Ishikawa (cell line): Measurements from ENCODE around the gene LAMTOR2.

Experiments
- CEBPB ChIP-seq: IDR thresholded peaks from 2 replicates; pipeline ENCODE4 v1.6.1; 2012
- CREB1 ChIP-seq: IDR thresholded peaks from 2 replicates; pipeline ENCODE4 v1.6.1; 2012; ENCODE audit warnings: low read depth
- EGR1 ChIP-seq: IDR thresholded peaks from 2 replicates; pipeline ENCODE4 v1.6.1; 2012
- EP300 ChIP-seq: IDR thresholded peaks from 2 replicates; pipeline ENCODE4 v1.6.1; 2012; ENCODE audit warnings: borderline replicate concordance
- FOXM1 ChIP-seq: IDR thresholded peaks from 2 replicates; pipeline ENCODE4 v1.6.1; 2012; ENCODE audit warnings: low read depth, borderline replicate concordance
- NFIC ChIP-seq: IDR thresholded peaks from 2 replicates; pipeline ENCODE4 v1.6.1; 2012
- RAD21 ChIP-seq: IDR thresholded peaks from 2 replicates; pipeline ENCODE4 v1.6.1; 2012; ENCODE audit warnings: low read depth
- TAF1 ChIP-seq: IDR thresholded peaks from 2 replicates; pipeline ENCODE4 v1.6.1; 2012; ENCODE audit warnings: low read depth, mild to moderate bottlenecking
- TCF12 ChIP-seq: IDR thresholded peaks from 2 replicates; pipeline ENCODE4 v1.6.1; 2012; ENCODE audit warnings: low read depth
- TEAD4 ChIP-seq: IDR thresholded peaks from 2 replicates; pipeline ENCODE4 v1.6.1; 2012
- YY1 ChIP-seq: IDR thresholded peaks from 2 replicates; pipeline ENCODE4 v1.6.1; 2012; ENCODE audit warnings: low read depth
- ZBTB7A ChIP-seq: IDR thresholded peaks from 2 replicates; pipeline ENCODE4 v1.6.1; 2012; ENCODE audit warnings: low read depth
- TF ChIP-seq, protein P1 (sequence below): IDR thresholded peaks from 2 replicates; pipeline ENCODE4 v1.6.1; 2012
- TF ChIP-seq, protein P2 (sequence below): IDR thresholded peaks from 2 replicates; pipeline ENCODE4 v1.6.1; 2012; ENCODE audit warnings: low read depth, mild to moderate bottlenecking
- TF ChIP-seq, protein P3 (sequence below): IDR thresholded peaks from 2 replicates; pipeline ENCODE4 v1.6.1; 2012

The LAMTOR2 gene

DNA sequence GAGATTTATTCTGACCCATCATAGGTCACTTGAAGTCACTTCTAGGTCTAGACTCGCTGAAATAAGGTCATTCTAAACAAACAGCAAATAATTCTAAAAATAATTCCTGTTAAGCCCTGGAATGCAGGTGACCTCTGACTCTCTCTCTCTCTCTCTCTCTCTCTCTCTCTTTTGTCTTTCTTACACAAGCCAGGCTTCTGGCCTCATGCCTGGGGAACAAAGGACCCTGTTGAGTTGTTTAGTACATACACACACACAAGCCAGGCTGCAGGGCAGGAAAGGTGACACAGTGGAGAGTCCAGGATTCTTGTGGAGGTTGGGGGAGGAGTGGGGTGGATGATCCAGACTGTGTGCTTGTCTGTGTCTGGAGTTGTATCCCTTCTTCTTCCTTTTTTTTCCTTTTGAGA, 31.7 kb downstream of the LAMTOR2 start:
- TF ChIP-seq, protein P1, sequence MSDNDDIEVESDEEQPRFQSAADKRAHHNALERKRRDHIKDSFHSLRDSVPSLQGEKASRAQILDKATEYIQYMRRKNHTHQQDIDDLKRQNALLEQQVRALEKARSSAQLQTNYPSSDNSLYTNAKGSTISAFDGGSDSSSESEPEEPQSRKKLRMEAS, result no peak
- TF ChIP-seq YY1 (no peak), EP300 (no peak), NFIC (peak; percentile 51; the same call in 1 of the 2 replicates), CREB1 (no peak), ZBTB7A (no peak), CEBPB (no peak), TEAD4 (peak; percentile 73)

DNA sequence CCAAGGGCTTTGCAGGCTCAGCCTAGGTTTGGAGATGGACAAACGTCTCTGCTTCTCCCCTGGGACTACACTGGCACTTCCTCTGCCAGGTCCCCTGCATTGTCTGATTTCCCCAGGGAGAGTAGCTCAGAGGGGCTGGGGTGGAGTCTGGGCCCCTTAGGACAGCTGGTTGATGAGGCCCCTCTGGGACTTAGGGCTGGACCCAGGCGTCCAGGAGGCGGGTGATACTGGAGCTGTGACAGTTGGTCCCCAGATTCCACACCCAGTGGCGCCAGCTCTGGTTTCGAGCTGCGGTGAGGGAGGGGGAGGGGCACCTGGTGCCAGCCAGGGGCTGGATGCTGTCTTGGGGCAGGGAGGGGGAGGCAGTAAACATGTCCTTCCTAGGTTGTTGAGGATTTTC, 35.1 kb downstream of the LAMTOR2 start:
- TF ChIP-seq ZBTB7A, result no peak
- no peak for TF ChIP-seq YY1
- no peak for TF ChIP-seq EGR1
- TF ChIP-seq, protein P1, result no peak
- TF ChIP-seq TEAD4, result no peak
- TF ChIP-seq TCF12, result no peak
- no peak for TF ChIP-seq EP300
- TF ChIP-seq NFIC, result no peak

DNA sequence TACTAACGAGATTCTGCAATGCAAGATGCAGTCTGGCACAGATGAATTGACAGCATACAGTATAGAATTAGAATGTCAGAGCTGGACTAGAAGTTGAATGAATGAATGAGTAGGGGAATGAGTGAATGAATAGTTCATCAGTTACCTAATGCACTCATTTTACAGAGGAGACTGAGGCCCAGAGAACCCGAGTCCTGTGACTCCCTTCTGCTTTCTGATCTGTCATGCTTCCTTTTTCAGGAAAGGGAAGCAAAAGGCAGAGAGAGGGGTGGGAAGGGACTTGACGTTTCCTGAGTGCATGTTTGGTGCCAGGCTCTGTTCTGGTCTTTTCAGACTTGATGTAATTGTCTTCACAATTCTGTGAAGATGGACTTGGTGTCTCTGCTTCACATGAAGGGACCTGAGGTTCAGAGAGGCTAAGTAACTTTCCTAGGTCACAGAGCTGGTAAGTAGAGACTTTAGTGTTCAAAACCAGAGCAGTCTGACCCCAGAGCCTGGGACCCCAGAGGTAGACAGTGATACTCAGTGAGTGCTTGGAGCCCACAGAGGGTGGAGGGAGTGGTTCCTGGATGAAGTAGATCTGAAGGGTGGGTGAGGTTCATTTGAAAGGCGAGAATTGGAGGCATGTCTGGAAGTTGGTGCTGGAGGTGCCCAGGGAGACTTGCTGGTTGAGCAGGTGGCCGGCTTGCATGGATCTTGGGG, 35.7 kb downstream of the LAMTOR2 start:
- TF ChIP-seq ZBTB7A (no peak), EGR1 (no peak), TCF12 (no peak), NFIC (no peak), EP300 (no peak), FOXM1 (no peak), TAF1 (no peak), CREB1 (no peak), CEBPB (no peak), TEAD4 (no peak)
- TF ChIP-seq, protein P1, result no peak
- TF ChIP-seq, protein P2, sequence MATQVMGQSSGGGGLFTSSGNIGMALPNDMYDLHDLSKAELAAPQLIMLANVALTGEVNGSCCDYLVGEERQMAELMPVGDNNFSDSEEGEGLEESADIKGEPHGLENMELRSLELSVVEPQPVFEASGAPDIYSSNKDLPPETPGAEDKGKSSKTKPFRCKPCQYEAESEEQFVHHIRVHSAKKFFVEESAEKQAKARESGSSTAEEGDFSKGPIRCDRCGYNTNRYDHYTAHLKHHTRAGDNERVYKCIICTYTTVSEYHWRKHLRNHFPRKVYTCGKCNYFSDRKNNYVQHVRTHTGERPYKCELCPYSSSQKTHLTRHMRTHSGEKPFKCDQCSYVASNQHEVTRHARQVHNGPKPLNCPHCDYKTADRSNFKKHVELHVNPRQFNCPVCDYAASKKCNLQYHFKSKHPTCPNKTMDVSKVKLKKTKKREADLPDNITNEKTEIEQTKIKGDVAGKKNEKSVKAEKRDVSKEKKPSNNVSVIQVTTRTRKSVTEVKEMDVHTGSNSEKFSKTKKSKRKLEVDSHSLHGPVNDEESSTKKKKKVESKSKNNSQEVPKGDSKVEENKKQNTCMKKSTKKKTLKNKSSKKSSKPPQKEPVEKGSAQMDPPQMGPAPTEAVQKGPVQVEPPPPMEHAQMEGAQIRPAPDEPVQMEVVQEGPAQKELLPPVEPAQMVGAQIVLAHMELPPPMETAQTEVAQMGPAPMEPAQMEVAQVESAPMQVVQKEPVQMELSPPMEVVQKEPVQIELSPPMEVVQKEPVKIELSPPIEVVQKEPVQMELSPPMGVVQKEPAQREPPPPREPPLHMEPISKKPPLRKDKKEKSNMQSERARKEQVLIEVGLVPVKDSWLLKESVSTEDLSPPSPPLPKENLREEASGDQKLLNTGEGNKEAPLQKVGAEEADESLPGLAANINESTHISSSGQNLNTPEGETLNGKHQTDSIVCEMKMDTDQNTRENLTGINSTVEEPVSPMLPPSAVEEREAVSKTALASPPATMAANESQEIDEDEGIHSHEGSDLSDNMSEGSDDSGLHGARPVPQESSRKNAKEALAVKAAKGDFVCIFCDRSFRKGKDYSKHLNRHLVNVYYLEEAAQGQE, result no peak
- TF ChIP-seq, protein P3, sequence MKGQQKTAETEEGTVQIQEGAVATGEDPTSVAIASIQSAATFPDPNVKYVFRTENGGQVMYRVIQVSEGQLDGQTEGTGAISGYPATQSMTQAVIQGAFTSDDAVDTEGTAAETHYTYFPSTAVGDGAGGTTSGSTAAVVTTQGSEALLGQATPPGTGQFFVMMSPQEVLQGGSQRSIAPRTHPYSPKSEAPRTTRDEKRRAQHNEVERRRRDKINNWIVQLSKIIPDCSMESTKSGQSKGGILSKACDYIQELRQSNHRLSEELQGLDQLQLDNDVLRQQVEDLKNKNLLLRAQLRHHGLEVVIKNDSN, result no peak

DNA sequence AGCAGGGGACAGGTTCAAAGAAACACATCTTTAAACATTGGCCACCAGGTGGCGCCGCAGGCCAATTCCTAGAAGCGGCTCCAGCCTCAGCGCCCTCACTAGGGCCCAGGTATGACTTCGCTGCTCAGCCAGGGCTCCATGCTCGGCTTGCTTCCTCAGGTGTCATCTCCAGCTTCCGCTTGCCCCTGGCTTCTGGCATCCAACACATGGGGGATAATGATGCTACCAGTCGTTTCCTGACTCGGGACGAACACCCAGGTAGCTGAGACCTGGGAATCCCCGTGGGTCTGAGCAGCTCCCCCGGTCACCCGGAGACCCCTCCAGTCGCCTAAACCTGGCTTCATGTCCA, 36.2 kb downstream of the LAMTOR2 start:
- TF ChIP-seq EP300 (no peak), CEBPB (no peak), TEAD4 (no peak), NFIC (no peak), TCF12 (no peak), RAD21 (peak; percentile 94)
- TF ChIP-seq, protein P1, result no peak

DNA sequence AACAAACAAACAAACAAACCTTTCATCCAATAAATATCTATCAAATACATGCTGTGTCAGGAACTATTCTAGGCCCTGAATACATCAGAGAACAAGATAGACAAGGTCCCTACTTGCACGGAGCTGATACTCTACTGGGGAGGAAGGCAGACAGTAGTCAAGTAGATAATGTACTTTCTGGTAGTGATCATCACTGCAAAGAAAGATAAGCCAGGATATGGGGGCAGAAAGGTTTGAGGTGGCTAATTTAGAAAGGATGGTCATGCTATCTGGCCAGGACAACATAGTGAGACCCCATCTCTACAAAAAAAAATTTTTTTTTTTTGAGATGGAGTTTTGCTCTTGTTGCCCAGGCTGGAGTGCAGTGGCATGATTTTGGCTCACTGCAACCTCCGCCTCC, 37.0 kb downstream of the LAMTOR2 start:
- TF ChIP-seq TEAD4 (no peak), TCF12 (no peak), CEBPB (no peak), NFIC (no peak), TAF1 (no peak), ZBTB7A (no peak), EGR1 (no peak), FOXM1 (no peak), EP300 (no peak), YY1 (no peak), RAD21 (no peak), CREB1 (no peak)
- TF ChIP-seq, protein P1, result no peak
- TF ChIP-seq, protein P2, result no peak
- TF ChIP-seq, protein P3, result no peak
